Measurements from ENCODE around the gene CCDC15. TPM values are rescaled to one million over a fixed set of nuclear protein-coding genes. Genes with fewer than 3 reads are reported as not detected.
A peak's percentile ranks its signal among the peaks of the same experiment; 100 is the strongest.

CCDC15 gene
- total RNA-seq, 1 experiment from 2014 or later = 2.8 TPM

- Histone ChIP-seq H3K27ac (ENCODE audit: insufficient read length, low read depth, low read length) (no peak overlapping the region), H3K9me3 (ENCODE audit: control insufficient read depth, low read depth, low read length) (no peaks in the 10 kb centered on the region), H2BK12ac (ENCODE audit: insufficient read length, low read depth, low read length) (no peak overlapping the region), H2BK20ac (ENCODE audit: low read depth, low read length, poor library complexity, severe bottlenecking) (no peak overlapping the region), H4K8ac (replicated peaks; ENCODE audit: insufficient read length, low read depth, low read length) (no peak overlapping the region), H3K79me2 (ENCODE audit: insufficient read depth, low read length) (no peaks in the 10 kb centered on the region), H2AK5ac (ENCODE audit: insufficient read length, low read length) (no peak overlapping the region), H3K14ac (ENCODE audit: insufficient read depth, low read length) (no peak overlapping the region; the same call in 1 of the 2 replicates), H2BK120ac (ENCODE audit: low read depth, low read length, poor library complexity, severe bottlenecking) (no peak overlapping the region), H3K9ac (ENCODE audit: extremely low read depth, insufficient read length, low read length) (no peak overlapping the region), H3K56ac (ENCODE audit: insufficient read length, low read depth, low read length) (no peak overlapping the region), H4K91ac (ENCODE audit: insufficient read length, low read depth, low read length) (no peak overlapping the region), H3K27me3 (ENCODE audit: insufficient read depth, low read length) (no peaks in the 10 kb centered on the region), H3K4me1 (ENCODE audit: insufficient read depth, low read length) (no peaks in the 10 kb centered on the region), H3K18ac (ENCODE audit: insufficient read length, low read depth, low read length) (no peak overlapping the region), H3K4ac (ENCODE audit: low read depth, low read length) (no peak overlapping the region), H3K23me2 (ENCODE audit: insufficient read length, low read depth, low read length, poor library complexity, severe bottlenecking) (no peaks in the 10 kb centered on the region), H3K23ac (ENCODE audit: insufficient read length, low read depth, low read length) (no peak overlapping the region), H3K4me2 (ENCODE audit: insufficient read depth, insufficient read length, low read length) (no peak overlapping the region), H3K79me1 (ENCODE audit: insufficient read depth, low read depth, low read length, poor library complexity, severe bottlenecking) (no peaks in the 10 kb centered on the region), H4K5ac (ENCODE audit: insufficient read length, low read depth, low read length) (no peak overlapping the region), H3T11ph (ENCODE audit: low read length) (no peak overlapping the region), H2BK15ac (ENCODE audit: low read depth, low read length) (no peak overlapping the region), H4K20me1 (ENCODE audit: control insufficient read depth, insufficient read depth, insufficient read length) (no peaks in the 10 kb centered on the region), H2BK5ac (ENCODE audit: insufficient read length, low read length) (no peak overlapping the region), H2AFZ (ENCODE audit: low read length) (no peak overlapping the region)
- WGBS (ENCODE audit: extremely low coverage, insufficient read length, low lambda C conversion rate) = no CpG with 5 or more reads among the region's 14 CpGs
- Mint-ChIP-seq H3K27ac (0 out of 7 replicates have a peak overlapping the region, but pooled peaks of 1 of the 3 experiments have one; percentile 68), H3K4me1 (peaks cover 3 to 11% of the 10 kb centered on the region in 2 experiments), H3K36me3 (ENCODE audit: insufficient read depth in 1 of 3, low read depth in 3 of 3) (no peaks in the 10 kb centered on the region), H3K27me3 (ENCODE audit: low read depth) (peaks cover 15% of the 10 kb centered on the region), H3K9me3 (no peaks in the 10 kb centered on the region), H3K4me3 (no peak overlapping the region)
- no peak for TF ChIP-seq CTCF (conservative IDR thresholded peaks at IDR 0.05)
- no peak for DNase-seq
These were observed 122.5 kb downstream of the CCDC15 start for GRCh38 chr11:125076378-125076945.
